GM19025 (cell line): Measurements from ENCODE around the gene TOP3B.
"Not testable (repeated sequence)": the region's sequence is repeated elsewhere in the genome, so short reads cannot be mapped to it uniquely, and the experiment has no call there.

Source experiments
- ATAC-seq: cut with Tn5 transposase; IDR thresholded peaks from one replicate; pipeline ENCODE4 v1.9.1; 2021; ENCODE audit warnings: mild to moderate bottlenecking, low read depth, moderate library complexity; ENCODE audit not compliant: unreplicated experiment

TOP3B gene

DNA sequence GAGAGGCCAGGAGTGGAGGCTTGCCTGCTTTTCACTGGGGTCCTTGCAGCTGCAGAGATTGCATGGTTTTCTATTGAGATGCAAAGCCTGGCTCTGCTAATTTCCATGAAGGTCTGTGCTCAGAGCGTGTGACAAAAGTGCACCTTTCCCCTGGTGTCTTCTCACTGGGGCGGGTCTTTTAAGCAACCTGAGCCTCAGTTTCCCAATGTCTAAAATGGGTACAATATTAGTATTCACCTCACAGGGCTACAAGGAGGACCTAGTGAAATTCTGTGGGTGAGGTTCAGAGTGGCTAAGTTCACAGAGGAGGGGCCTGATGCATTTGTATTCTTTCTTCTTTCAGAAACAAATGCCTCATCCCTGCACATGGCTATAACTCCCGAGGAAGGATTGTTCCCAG is 50.2 kb downstream of the TOP3B start:
- ATAC-seq, result no peak

DNA sequence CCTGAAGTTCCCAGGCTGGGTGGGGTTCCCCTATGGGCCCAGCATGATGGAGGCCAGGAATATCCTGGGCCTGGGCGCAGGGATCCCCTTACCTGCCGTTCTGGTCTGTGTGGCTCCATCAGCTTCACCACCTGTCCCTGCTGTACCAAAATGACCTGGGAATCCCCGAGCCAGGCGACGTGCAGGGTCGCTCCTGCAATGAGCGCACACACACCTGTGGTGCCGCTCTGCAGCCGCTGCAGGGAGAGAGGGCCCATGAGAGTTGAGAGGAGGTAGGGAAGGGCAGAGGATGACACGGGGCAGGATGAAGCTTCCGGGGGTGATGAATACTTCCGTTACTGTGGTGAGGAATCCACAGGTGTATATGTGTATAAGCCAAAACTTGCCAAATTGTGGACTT is 51.5 kb downstream of the TOP3B start:
- ATAC-seq, result no peak

GRCh38 chr22:21929253-21929652 is 53.3 kb downstream of the TOP3B start:
- no peak for ATAC-seq

DNA sequence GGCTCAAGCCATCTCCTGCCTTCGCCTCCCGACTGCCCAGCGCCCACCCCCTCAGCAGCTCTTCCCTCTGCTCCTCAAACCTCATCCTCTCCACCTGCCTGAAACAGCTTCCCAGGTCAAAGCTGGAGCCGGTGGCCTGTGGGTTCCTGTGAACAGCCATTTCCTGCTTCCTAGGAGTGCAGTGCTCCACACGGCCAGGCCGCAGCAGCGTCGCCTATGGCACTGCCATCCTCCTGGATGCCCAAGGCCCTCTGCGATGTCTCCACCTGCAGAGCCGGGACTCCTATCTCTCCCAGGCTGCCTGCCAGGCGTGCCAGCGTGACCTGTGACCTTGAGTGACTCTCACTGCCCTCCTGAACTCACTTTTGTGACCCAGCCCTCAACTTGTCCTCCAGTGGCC is 54.5 kb downstream of the TOP3B start:
- ATAC-seq, result no peak

DNA sequence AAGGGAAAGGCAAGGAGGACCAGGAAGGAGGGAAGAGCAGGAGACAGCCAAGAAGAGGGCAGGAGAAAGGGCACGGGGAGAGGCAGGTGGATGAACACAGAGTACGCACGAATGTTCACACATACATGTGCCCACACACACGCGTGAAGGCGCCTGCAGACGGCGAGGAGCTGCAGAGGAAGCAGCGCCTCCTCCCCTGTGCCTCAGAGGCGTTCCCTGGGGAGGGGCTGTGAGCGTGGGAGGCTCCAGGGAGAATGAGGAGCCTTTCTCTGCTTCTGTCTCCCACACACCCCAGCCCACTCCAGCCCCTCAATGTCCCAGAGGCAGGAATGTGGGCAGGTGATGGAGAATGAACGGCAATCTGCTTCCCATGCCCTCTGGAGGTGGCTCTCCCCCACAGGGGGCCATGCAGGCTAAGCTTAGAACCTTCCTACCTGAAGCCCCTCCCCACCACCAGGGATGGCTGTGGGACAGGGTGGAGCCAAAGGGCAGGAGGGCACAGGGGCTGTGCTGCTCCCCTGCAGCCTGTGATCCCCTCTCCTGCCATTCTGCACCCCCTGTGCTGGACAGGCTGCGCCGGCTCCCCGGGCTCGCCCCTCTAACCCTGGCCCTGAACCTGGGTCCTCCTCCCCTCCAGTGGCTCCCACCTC is 55.3 kb downstream of the TOP3B start:
- ATAC-seq, result no peak

DNA sequence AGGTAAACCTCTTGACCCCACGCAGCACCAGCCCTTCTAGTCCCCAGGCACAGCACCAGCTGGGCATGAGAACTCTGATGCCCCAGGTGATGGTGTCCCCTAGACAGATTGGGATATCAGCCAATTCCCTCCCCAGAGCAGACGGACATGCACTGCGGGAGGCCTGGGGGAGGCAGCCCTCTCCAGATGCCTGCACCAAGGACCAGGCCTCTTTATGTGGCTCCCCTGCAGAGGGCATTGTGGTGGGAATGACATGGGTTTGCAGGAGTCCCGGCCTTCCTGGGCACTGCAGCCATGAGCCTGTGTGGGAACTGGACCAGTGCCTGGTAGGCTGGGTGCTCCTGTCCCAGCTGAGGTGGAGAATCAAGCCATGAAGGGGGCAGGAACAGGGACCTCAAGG is 55.9 kb downstream of the TOP3B start:
- no peak for ATAC-seq

DNA sequence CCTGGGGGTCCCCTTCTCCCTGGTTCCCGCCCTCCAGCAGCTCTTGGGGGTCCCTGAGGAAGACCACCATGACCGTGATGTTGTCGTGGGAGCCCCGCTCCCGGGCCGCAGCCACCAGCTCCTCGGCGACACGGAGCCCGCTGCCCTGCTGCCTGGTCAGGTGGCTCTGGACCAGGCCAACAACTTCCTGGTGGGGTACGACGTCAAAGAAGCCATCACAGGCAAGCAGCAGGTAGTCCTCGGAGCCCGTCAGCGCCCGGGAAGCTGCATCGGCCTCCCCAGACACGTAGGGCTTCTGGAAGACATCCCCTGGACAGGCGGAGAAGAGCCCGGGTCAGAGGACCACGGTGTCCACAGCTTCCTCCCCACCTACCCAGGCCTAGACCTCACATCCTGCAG is 59.4 kb downstream of the TOP3B start:
- no peak for ATAC-seq

- ATAC-seq, result no peak
These were observed 60.0 kb downstream of the TOP3B start for GRCh38 chr22:21922370-21923162.

GRCh38 chr22:21921729-21922128 is 60.9 kb downstream of the TOP3B start:
- ATAC-seq, result no peak

DNA sequence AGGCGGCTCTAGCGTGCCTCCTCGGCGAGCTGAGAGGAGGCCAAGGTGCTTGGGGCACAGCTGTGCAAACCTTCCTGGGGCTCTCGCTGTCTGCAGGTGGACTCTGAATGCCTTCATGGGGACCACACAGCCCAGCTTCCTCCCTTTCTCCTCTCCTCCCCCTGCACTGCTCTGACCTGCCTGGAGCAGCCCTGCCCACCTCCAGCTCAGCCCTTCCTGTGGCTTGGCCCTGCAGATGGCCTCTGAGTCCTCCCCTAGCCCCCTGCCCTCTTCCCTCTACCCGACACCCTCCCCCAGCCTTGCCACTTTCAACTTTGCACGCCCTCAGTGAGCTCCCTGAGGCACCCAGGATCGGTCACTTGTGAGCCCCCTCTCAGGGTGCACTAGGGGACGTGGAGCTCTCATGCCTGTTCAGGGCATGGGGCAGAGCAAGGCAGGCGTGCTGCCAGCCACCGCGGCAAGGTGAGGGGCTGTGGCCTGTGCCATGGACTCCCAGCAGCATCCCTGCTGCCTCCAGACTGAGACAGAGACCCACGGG is 61.3 kb downstream of the TOP3B start:
- no peak for ATAC-seq

DNA sequence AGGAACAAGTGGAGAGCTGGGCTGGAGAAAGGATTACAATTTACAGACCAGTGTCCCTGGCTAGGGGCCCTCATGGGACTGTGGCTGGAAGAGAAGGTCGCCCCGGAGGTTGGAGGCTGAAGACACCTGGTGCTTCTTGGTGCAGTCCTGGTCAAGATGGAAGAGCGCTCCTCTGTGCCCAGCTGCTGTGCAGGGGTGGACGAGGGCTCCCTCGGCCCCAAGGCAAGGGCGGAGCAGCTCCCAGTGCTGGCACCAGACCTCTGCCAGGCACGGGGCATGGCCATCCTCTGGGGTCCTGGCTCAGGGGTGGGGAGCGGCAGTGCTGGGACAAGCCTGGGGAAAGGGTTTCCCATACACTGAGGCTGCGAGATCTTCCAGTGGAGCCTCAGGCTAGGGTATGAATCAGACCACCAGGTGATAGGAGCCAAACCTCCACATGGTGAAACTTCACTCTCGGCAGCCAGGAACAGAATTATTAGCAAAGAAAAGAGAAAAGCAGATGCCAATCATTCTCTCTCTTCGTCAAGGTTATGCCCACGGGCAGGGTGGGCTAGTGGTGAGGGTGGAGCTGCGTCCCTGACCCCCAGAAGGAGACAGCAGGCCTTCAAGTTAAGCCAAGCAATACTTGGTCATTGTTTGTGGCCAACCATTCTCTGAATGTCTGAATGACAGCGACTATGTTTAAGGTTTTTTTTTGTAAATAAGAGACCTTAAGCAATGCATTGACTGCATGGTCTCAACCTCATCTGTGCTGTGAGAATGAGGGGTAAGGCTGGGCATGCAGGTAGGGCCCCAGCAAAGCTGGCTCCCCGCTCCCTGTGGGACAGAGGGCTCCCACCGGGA is 62.0 kb downstream of the TOP3B start:
- no peak for ATAC-seq

- no peak for ATAC-seq
These were observed 62.9 kb downstream of the TOP3B start for GRCh38 chr22:21919526-21920307.

GRCh38 chr22:21918466-21919185 is 64.0 kb downstream of the TOP3B start:
- ATAC-seq, result no peak

DNA sequence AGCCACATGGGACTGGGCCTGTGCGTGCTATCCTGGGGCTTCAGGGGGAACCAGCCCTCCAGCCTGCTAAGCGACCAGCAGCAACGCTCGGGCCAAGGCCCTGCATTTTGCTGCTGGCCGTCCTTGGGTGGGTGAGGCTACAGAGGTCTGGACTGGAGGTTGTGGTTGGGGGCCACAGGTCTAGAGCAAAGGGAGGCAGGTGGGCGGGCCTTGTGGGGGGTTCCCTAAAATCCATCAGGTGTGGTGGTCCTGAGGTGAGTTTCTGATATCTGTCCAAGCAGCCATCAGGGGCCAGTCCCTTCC is 64.7 kb downstream of the TOP3B start:
- ATAC-seq, result no peak

GRCh38 chr22:21917181-21917958 is 65.2 kb downstream of the TOP3B start:
- no peak for ATAC-seq

DNA sequence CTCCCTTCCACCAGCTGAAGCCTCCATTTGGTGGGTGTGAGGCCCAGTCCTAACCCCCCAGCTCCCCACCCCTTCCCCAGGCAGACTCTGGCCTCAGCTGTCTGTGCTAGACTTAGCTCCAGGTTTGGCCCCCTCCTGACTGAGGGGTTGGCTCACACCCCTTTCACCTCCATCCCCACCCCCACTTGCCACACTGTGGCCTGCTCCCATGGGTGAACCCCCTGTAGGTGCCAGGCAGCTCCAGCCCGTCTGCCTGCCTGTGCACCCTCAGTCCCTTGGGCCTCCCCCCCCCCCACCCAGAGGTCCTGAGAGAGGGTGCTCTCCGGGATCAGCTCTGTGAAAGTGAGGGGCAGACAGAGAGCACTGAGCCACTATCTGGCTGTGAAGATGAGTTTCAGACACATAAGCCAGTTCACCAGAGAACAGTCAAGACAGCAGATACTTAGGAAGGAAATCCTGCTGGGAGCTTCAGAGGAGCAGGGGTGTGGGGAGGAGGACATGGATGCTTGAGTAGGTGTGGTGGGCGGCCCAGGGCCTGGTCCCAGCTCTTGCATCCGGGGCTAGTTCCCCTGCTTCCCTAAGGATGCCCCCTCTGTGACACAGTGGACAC is 66.2 kb downstream of the TOP3B start:
- no peak for ATAC-seq

DNA sequence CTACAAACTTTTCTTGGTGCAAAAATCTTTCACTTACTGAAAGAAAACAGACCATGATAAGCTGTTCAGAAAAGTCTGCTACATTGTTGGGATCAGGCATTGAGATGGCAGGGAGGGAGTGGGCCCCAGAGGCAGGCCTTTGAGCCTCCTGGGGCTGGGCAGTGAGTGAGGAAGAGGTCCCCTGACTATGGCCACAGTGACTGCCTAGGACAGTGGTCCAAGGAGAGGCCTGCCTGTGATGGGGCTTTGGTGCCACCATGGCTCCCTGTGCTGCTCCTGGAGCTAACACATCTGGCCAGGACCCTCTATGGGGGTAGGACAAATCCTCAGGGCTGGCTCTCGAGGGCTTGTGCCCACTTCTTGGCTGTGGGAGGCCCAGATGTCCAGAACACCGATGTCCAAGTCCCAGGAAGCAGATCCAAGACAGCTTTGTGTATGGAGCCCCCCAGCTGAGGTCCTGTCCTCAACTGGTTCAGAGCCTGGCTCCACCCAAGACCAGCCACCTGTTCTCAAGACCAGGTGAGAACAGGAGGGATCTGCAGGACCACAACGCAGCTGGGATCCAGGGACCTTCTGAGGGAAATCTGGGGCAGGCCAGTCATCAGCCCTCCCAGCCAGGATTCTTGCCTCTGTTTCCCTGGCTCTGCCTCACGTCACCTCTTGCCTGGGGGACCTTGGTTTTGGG is 66.8 kb downstream of the TOP3B start:
- ATAC-seq, result no peak

DNA sequence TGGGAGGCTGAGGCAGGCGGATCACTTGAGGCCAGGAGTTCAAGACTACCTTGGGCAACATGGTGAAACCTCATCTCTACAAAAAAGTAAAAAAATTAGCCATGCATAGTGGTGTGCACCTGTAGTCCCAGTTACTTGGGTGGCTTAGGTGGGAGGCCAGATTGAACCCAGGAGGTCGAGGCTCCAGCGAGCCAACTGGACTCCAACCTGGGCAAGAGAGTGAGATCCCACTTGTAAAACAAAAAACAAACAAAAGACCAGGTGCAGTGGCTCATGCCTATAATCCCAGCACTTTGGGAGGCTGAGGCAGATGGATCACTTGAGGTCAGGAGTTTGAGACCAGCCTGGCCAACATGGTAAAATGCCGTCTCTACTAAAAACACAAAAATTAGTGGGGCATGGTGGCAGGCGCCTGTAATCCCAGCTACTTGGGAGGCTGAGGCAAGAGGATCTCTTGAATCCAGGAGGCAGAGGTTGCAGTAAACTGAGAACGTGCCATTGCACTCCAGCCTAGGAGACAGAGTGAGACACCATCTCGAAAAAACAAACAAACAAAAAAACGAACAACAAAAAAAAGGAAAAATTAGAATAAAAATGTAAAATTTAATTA is 68.4 kb downstream of the TOP3B start:
- ATAC-seq, result not testable (repeated sequence)
